Hepatocyte (in vitro differentiated cells): ENCODE results near the gene PPFIA4.

ENCODE experiments used
- CTCF ChIP-seq: fragments of 200-600 bp; sonication (generic); IDR thresholded peaks from 2 replicates; pipeline ENCODE4 v1.5.1; 2016; ENCODE audit warnings: antibody characterized with exemption, mild to moderate bottlenecking; ENCODE audit not compliant: poor library complexity
- EZH2 ChIP-seq: fragments of 200-600 bp; sonication (generic); IDR thresholded peaks from 2 replicates; pipeline ENCODE4 v1.6.1; 2016; ENCODE audit warnings: antibody characterized with exemption, mild to moderate bottlenecking, borderline replicate concordance

DNA sequence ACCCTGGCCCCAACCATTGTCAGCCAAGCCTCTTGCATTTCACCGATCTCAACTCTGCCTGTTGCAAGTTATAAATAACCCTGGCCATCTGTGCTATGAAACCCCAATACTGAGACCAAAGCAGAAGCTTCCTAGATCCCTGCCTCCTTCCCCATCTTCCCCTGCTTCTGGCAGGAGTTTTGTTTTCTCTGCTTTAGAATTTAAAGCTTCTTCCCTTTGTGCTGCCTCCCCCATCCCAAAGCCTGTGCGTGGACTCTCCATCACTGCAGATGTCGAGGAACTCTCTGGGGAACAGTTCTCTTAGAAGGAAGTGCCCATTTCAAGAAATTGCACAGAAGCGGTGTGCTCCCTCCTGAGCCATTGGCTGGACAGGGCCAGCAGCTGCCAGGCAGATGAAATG is 76.9 kb downstream of the PPFIA4 start:
- TF ChIP-seq CTCF (no peak), EZH2 (no peak)
